Gastroesophageal sphincter (tissue), 3 donors: ENCODE results near the gene CUX1.

Source experiments
- POLR2AphosphoS5 ChIP-seq: sonication (generic); formaldehyde crosslinking; IDR thresholded peaks from one replicate; pipeline ENCODE4 v1.6.1; 2017; ENCODE audit warnings: antibody characterized with exemption
- TF ChIP-seq, protein P1 (sequence below), 4 experiments: fragments of 200-600 bp in 2 of 4; fragments of 450-650 bp in 2 of 4; sonication (generic) in 1 of 4; IDR thresholded peaks; one replicate each; pipeline ENCODE4 v1.5.1; 2017 to 2019; ENCODE audit warnings: antibody characterized with exemption in 4 of 4, mild to moderate bottlenecking in 2 of 4, moderate library complexity in 2 of 4

- no peak for TF ChIP-seq POLR2AphosphoS5
- TF ChIP-seq, protein P1, sequence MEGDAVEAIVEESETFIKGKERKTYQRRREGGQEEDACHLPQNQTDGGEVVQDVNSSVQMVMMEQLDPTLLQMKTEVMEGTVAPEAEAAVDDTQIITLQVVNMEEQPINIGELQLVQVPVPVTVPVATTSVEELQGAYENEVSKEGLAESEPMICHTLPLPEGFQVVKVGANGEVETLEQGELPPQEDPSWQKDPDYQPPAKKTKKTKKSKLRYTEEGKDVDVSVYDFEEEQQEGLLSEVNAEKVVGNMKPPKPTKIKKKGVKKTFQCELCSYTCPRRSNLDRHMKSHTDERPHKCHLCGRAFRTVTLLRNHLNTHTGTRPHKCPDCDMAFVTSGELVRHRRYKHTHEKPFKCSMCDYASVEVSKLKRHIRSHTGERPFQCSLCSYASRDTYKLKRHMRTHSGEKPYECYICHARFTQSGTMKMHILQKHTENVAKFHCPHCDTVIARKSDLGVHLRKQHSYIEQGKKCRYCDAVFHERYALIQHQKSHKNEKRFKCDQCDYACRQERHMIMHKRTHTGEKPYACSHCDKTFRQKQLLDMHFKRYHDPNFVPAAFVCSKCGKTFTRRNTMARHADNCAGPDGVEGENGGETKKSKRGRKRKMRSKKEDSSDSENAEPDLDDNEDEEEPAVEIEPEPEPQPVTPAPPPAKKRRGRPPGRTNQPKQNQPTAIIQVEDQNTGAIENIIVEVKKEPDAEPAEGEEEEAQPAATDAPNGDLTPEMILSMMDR (IDR thresholded peaks at IDR 0.05) = no peak
Measured at GRCh38 chr7:102156867-102157266, 339.4 kb downstream of the CUX1 start.
